Stimulated activated CD4-positive, alpha-beta T cell treated with anti-CD3 and anti-CD28 coated beads, Interleukin-2, amount 100 ng/mL, for 24 hours (primary cell): ENCODE data around the gene ST6GALNAC2.

Experiments used
- DNase-seq, 2 donors: peaks; one replicate each; pipeline ENCODE4 v3.0.0-alpha.2; 2020

Gene ST6GALNAC2

DNA sequence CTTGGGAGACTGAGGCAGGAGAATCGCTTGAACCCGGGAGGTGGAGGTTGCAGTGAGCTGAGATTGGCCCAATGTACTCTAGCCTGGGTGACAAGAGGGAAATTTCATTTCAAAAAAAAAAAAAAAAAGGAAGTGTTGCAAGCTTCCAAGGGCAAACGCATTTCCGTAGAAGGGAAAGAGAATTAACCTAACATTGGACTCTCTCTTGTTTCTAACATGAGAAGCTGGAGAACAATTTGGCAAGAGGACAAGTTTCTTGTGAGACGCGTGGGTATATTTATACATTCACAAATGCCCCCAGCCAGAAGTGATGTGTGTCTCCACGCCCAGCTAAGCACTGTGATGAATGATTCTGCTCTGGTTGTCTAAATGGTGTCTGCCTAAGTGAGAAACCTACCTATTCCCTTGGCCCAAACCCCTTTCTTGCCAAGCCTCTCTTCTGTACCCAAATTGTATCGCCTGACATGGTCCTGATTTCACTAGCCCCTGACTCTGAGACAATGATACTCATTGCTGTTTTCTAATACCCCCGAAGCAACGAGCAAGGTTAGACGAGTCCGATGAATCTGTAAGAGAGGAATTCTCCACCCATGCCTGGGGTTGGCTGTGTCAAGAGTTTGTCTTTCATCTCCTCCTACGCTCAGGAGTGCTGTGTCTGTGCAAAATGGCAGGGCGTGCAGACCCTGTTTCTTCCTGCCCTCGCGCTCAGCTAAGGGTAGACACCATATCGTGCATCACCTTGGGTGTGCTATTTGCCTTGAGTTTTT lies 14.2 kb upstream of the ST6GALNAC2 start:
- no peak for DNase-seq

GRCh38 chr17:76598004-76598439 lies 12.4 kb upstream of the ST6GALNAC2 start:
- no peak for DNase-seq

- no peak for DNase-seq
These were observed 11.7 kb upstream of the ST6GALNAC2 start for GRCh38 chr17:76597156-76598003.

DNA sequence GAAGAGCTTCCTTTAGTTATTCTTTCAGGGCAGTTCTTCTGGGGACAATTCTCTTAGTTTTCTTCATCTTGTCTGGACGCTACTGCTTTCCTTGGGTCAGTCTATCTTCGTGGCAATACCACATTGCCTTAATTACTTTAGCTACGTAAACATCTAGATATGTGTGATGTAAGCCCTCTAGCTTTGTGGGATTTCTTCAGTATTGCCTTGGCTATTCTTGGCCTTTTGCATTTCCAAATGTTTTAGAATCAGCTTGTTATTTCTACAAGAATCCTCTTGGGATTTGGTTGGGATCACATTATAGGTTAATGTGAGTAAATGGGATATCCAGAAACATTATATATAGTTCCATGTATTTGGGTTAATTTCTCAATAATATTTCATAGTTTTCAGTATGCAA lies 9.0 kb upstream of the ST6GALNAC2 start:
- DNase-seq: no peak

DNA sequence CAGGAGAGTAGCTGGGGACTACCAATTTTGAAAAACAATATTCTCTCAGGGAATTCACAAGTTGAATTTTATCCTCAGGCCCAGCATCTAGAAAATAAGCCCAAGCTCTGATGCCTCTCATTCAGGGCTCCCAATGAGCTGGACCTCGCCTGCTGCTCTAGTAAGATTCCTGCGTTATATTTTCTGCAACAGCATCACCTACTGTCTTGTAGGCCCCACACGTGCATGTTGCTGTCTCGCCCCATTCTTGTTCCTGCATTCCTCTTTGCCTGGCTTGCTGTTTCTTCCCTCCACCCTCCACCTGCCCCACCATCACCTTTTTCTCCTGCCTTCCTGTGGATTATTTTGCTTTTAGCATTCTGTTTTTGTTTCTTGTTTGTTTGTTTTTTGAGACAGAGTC lies 8.3 kb upstream of the ST6GALNAC2 start:
- no peak for DNase-seq

DNA sequence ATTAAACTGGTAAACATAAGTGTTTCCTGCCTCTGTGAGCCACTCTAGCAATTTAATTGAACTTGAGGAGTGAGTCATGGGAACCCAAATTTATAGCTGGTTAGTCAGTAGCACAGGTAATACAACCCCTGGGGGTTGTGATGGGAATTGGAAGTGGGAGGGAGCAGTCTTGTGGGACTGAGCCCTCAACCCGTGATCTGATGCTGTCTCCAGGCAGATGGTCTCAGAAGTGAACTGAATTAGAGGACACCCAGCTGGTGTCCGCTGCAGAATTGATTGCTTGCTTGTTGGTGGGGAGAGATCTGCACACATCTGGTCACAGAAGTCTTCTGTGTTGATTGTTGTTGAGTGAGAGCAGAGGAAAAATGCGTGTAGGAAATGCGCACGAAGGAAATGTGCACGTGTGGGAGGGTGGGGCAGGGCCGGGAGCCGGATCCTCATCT lies 7.7 kb upstream of the ST6GALNAC2 start:
- no peak for DNase-seq

DNA sequence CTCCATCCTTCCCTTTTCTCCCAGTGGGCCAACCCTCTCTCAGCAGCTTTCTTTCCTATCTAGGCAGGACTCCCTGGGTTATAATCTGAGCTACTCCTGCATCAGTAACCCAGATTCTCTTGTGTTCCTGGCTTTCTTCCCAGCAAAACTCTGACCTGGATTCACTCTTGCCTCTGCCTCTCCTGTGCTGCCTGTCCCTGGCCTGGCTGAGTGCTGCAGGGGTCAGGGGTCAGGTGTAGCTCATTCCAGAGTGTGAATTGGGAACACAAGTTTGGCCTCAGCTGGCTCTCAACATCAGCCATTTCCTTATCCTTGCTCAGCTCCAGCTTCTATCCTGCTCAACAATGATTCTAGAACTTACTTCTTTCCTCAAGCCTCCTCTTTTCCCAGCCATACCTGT lies 2.5 kb upstream of the ST6GALNAC2 start:
- no peak for DNase-seq

- DNase-seq: no peak
These were observed 1.3 kb upstream of the ST6GALNAC2 start for GRCh38 chr17:76586741-76587487.

- DNase-seq: no peak
These were observed 519 bp downstream of the ST6GALNAC2 start for GRCh38 chr17:76585033-76585648.

DNA sequence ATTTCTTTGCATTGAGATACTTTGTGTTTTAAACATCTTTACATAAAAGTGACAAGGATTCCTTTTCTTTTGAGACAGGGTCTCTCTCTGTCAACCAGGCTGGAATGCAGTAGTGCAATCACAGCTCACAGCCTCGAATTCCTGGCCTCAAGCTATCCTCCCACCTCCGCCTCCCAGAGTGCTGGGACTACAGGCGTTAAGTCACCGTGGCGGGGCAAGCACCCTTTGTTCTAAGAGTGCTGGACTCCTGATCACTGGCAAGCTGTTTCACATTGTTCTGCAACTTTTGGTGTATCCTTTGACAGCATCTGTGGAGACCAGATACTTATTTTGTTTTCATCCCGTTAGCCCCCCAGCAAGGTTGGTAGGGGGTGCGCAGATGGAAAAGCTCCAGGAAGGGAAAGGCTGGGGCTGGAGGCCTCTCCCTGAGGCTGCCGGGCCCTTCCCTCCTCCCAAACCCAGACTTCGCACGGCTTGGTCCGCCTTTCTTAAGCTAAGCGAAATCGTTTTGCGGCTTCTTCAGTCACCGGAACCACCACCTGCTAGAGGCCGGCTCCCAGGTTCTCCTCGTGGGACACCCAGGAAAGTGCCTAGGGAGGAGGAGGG lies 1.1 kb downstream of the ST6GALNAC2 start:
- DNase-seq: no peak

DNA sequence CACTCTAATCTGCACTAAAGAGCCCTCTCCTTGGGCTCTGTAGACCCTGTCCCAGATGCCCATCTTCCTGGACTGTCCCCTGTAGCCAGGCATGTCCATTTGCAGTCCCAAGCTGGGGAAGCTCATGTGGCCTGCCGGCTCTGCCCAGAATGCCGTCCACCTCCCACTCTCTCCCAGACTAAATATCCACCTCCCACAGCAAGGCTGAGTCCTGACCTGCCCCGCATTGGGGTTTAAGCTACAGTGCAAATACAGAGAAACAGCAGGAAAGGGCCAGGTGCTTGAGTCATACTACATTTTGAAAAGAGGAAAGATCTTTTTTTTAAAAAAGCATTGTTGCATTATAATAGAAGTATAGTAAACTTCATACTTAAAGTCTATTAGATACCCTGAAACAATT lies 3.0 kb downstream of the ST6GALNAC2 start:
- no peak for DNase-seq

GRCh38 chr17:76581515-76581914 lies 4.1 kb downstream of the ST6GALNAC2 start:
- no peak for DNase-seq

DNA sequence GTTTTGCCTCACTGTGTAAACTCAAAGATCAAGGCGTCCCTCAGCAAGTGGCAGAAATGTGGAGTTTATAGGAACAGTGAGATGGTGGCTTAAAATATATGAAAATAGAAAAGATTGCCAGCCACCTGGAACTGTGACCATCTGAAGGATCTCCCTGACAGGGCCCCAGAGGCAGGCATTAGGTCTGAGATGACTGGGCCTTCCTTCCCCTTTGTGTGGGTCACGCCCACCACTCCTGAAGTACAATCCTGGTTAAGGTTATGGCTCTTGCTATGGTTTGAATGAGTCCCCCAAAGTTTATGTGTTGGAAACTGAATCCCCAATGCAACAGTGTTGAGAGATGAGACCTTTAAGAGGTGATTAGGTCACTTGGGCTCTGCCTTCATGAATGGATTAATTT lies 6.4 kb downstream of the ST6GALNAC2 start:
- DNase-seq: no peak

DNA sequence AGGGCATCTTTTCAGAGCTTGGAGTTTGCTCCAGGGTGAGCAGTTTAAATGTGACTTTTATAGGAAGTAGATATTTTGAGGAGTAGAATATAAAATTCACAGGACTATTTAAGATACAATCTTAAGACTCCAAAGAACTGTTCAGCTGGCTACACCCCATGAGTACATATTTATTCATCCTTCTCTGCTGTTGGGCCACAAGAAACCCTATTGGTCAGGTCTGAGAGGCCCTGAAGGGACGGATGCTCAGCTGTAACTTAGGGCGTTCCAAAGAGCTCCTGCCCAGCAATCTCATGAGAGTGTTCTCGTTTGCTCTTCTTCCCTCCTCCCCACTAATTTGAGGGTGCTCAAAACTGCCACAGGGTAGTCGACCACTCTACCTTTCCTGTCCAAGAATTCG lies 7.3 kb downstream of the ST6GALNAC2 start:
- no peak for DNase-seq

DNA sequence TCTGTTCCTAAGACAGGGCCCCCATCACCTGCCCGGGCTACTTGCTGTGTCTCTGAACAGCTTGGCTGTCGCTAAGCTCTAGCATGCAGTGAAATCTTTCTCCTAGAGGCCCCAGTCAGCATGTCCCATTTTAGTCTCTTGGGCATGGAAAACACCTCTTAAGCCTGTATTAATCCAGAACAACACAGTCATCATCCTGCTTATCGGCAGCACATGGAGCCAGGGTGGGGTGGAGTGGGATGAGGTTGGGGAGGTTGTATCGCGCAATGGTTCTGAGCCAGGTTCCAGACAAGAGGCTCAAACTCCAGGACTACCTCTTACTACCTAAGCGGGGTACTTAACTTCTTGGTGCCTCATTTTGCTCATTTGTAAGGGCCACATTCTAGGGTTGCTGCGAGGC lies 7.8 kb downstream of the ST6GALNAC2 start:
- no peak for DNase-seq

DNA sequence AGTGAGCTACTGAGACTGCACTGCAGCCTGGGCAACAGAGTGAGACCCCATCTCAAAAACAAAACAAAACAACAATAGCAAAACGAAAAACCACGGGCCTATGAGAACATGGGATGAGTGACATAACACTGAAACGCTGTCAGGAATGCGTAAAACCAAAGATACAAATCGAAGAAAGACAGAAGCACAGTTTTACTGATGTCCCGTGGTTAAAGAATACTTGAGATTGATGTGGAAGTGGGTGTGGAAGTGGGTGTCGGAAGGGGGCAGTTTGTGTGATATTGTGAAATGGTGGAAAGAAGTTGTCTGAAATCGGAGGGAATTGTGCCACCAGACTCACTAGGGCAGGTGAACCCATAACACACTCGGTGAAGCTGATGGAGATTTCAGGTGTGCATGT lies 9.5 kb downstream of the ST6GALNAC2 start:
- no peak for DNase-seq

GRCh38 chr17:76575570-76575969 lies 10.1 kb downstream of the ST6GALNAC2 start:
- no peak for DNase-seq

DNA sequence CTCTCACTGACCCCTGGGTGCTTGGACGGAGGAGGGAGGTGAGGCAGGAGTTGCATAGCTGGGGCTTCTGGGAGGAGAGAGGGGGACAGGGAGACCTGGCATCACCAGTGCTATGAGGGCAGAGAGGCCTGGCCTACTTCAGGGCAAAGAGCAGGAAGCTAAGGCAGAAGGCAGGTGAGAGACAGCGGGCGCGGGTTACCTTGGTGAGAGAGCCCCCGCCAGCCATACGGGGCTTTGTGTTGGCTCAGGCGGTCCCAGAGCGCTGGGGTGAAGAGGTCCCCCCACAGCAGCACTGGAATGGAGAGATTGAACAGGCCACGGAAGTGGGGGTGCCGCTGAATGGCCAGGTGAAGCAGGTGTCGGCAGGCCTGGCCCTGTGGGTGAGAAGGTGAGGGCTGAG lies 11.5 kb downstream of the ST6GALNAC2 start:
- no peak for DNase-seq

DNA sequence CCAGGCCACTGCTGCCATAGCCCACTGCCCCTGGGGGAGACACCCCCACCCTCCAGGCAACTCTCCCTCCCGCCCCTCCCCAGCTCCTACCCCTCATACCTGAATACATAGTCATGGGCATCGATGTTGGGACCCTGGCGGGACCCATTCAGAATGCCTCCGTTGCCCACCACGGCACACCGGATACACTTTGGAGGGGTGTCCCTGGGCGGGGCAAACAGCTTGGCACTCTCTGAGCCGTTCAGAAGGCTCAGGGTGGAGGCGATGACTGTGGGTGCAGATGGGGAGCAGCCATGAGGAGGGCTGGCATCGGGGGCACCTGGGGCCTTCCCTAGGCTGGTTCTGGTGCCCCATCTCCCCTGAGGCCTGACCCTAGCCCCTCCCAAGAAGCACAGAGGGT lies 12.6 kb downstream of the ST6GALNAC2 start:
- no peak for DNase-seq

DNA sequence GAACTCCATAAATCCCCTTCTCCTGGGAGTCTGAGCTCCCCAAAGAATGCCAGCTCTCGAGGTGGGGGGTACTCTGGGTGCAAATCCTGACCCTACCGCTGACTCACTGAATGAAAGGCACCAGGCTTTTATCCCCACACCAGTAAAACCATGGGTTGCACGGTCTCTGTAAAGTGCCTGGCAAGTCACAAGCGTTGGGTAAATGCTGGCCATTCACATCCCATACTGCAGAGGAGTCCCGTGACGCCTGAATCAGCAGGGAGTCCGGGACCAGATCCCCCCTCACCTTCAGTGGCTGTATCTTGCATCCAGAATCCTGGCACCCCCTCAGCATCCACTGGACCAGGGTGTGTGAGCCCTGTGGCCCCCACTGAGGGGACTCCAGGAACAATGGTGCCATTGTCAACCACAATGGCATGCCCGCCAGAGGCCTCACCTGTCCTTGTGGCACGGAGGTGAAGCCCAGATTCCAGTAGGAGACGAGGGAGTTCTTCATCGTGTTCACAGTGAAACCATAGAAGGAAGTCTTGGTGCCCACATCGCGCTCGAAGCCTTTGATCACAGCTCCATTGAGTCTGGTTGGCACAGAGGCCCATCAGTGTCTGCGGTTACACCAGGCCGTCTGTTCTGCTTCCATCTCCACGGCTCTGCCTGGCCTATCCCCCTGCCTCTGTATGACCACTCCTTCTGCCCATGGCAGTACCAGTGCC lies 13.3 kb downstream of the ST6GALNAC2 start:
- no peak for DNase-seq

DNA sequence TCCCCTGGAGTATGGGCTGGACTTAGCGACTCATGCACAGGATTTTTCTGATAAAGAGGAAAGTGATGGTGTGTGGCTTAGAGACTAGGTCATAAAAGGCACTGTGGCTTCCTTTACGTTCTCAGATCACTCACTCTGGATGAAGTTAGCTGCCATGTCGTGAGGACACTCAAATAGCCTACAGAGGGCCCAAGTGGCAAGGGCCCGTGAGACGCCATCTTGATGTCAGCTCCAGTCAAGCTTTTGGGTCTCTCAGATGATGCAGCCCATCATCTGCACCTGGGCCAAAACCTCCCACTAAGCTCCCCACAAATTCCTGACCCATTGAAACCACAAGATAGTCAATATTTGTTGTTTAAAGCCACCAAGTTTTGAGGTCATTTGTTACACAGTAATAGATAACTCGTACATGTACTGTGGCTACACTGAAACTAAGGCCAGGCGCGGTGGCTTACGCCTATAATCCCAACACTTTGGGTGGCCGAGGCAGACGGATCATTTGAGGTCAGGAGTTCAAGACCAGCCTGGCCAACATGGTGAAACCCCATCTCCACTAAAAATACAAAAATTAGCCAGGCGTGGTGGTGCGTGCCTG lies 14.7 kb downstream of the ST6GALNAC2 start:
- DNase-seq: no peak
